PC-3 (cell line): ENCODE measurements around the gene APBA1. TPM values are rescaled to one million over a fixed set of nuclear protein-coding genes. Genes with fewer than 3 reads are reported as not detected.

Experiments used
- ATAC-seq: fragments of 200-7000 bp; cut with Tn5 transposase; 2 replicates; pipeline ENCODE4 v1.9.1; 2020; ENCODE audit warnings: mild to moderate bottlenecking, moderate library complexity
- BruUV-seq: library from RNA; stranded (reverse); fragments of 400-500 nt; replicated peaks from 2 replicates; lab custom pipeline; 2021; lab: Mats Ljungman, UMichigan
- CTCF ChIA-PET: fragments of 300-600 bp; sonication (Branson Sonifier 250); formaldehyde crosslinking; loops from one replicate; lab custom pipeline; 2022; ENCODE audit warnings: antibody characterized with exemption; lab: Charles Lee
- POLR2A ChIA-PET: fragments of 300-600 bp; sonication (Branson Sonifier 250); formaldehyde crosslinking; loops from one replicate; lab custom pipeline; 2022; ENCODE audit warnings: antibody characterized with exemption; ENCODE audit not compliant: unreplicated experiment; lab: Charles Lee
- DNase-seq: peaks from one replicate; pipeline ENCODE4 v3.0.0-alpha.2; 2015
- H2AFZ ChIP-seq: fragments of 300-600 bp; sonication (generic); 2 replicates; pipeline ENCODE4 v1.6.0; 2016; ENCODE audit warnings: antibody characterized with exemption, low read length
- H3F3A ChIP-seq: fragments of 300-600 bp; sonication (generic); one replicate; pipeline ENCODE4 v1.6.0; 2017; ENCODE audit warnings: antibody characterized with exemption, low read length, control low read depth, mild to moderate bottlenecking; ENCODE audit not compliant: unreplicated experiment
- H3K27ac ChIP-seq: fragments of 300-600 bp; sonication (generic); 2 replicates; pipeline ENCODE4 v1.5.1; 2016; ENCODE audit warnings: mild to moderate bottlenecking, low read length
- H3K27me3 ChIP-seq: fragments of 300-600 bp; sonication (generic); 2 replicates; pipeline ENCODE4 v1.6.1; 2016; ENCODE audit warnings: low read length, mixed read lengths
- H3K36me3 ChIP-seq: fragments of 300-600 bp; sonication (generic); 2 replicates; pipeline ENCODE4 v1.6.1; 2016; ENCODE audit warnings: low read depth, mixed run types, low read length, mixed read lengths
- H3K4me1 ChIP-seq: fragments of 300-600 bp; sonication (generic); 2 replicates; pipeline ENCODE4 v1.5.1; 2016; ENCODE audit warnings: low read length; ENCODE audit not compliant: insufficient read depth
- H3K4me2 ChIP-seq: fragments of 300-600 bp; sonication (generic); 2 replicates; pipeline ENCODE4 v1.6.0; 2016; ENCODE audit warnings: low read length
- H3K4me3 ChIP-seq: fragments of 300-600 bp; sonication (generic); 2 replicates; pipeline ENCODE4 v1.5.1; 2016; ENCODE audit warnings: mild to moderate bottlenecking, low read length, mixed read lengths
- H3K79me2 ChIP-seq: fragments of 300-600 bp; sonication (generic); 2 replicates; pipeline ENCODE4 v1.6.1; 2017; ENCODE audit warnings: low read length, mixed read lengths
- H3K9ac ChIP-seq: fragments of 300-600 bp; sonication (generic); 2 replicates; pipeline ENCODE4 v1.6.0; 2016; ENCODE audit warnings: mild to moderate bottlenecking, low read length
- H3K9me2 ChIP-seq: fragments of 300-600 bp; sonication (generic); replicated peaks from 2 replicates; pipeline ENCODE4 v1.6.1; 2016; ENCODE audit warnings: mixed run types, low read length, mixed read lengths
- H3K9me3 ChIP-seq: fragments of 300-600 bp; sonication (generic); 2 replicates; pipeline ENCODE4 v1.6.1; 2016; ENCODE audit warnings: low read length, mixed read lengths
- H4K20me1 ChIP-seq: fragments of 300-600 bp; sonication (generic); 2 replicates; pipeline ENCODE4 v1.6.1; 2016; ENCODE audit warnings: low read length, mixed read lengths
- CTCF ChIP-seq: fragments of 300-600 bp; sonication (generic); conservative IDR thresholded peaks from 2 replicates; pipeline ENCODE4 v1.5.1; 2017; ENCODE audit warnings: antibody characterized with exemption, low read depth, mild to moderate bottlenecking, low read length
- EZH2 ChIP-seq: fragments of 300-600 bp; sonication (generic); IDR thresholded peaks from one replicate; pipeline ENCODE4 v1.6.1; 2017; ENCODE audit warnings: antibody characterized with exemption, mild to moderate bottlenecking, low read length; ENCODE audit not compliant: unreplicated experiment
- EZH2phosphoT487 ChIP-seq: fragments of 300-600 bp; sonication (generic); IDR thresholded peaks from 2 replicates; pipeline ENCODE4 v1.6.1; 2018; ENCODE audit warnings: mild to moderate bottlenecking, antibody characterized with exemption, low read length, borderline replicate concordance
- intact Hi-C: fragments of 100-400 bp; cut with micrococcal nuclease; formaldehyde crosslinking; loops from 2 replicates; pipeline ENCODE4 v1.9.0; 2023
- total RNA-seq: library from RNA; depleted of rRNA; stranded (reverse); fragments of >200 nt; gene quantifications from 2 replicates; pipeline ENCODE4 v1.2.3, GENCODE V29; 2014

APBA1 gene
- total RNA-seq, 1 experiment from 2014 or later = 0.07 TPM

GRCh38 chr9:69393425-69393824 lies 278.7 kb downstream of the APBA1 start:
- Histone ChIP-seq H3K36me3 (no peaks in the 10 kb centered on the region), H4K20me1 (no peaks in the 10 kb centered on the region), H3K4me3 (no peak overlapping the region), H3K4me1 (no peaks in the 10 kb centered on the region), H3K79me2 (no peaks in the 10 kb centered on the region), H3K27me3 (no peaks in the 10 kb centered on the region), H3K9me2 (no peaks in the 10 kb centered on the region), H3K9ac (no peak overlapping the region), H3K9me3 (no peaks in the 10 kb centered on the region), H3F3A (no peaks in the 10 kb centered on the region), H3K27ac (no peak overlapping the region), H2AFZ (no peak overlapping the region), H3K4me2 (no peak overlapping the region)
- ChIA-PET POLR2A (no interaction called here), CTCF (no interaction called here)
- intact Hi-C loops = no loop called here
- ATAC-seq (no peak), DNase-seq (no peak)
- BruUV-seq = no TSS peak
- no peak for TF ChIP-seq EZH2phosphoT487
- TF ChIP-seq EZH2 = no peak
- TF ChIP-seq CTCF = no peak

DNA sequence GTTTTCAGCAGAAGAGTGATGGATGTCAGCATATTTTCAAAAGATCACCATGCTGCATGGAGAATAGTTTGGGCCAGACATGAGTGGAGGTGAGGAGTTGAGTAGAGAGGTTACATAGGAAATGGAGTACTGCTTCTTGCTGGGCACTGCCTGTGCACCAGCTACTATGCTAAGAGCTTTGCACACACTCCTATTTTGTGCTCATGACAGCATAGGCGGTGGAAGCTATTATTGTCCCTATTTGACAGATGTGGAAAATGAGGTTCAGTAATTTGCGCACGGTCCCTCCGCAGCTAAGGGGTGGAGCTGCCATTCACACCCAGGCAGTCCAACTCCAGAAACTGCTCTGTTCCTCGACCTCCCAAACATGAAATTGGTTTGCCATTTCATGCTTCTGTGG lies 279.3 kb downstream of the APBA1 start:
- CTCF ChIA-PET = no interaction called here
- Histone ChIP-seq H3K27me3 (no peaks in the 10 kb centered on the region), H3K79me2 (no peaks in the 10 kb centered on the region), H2AFZ (no peak overlapping the region), H3K36me3 (no peaks in the 10 kb centered on the region), H3K27ac (no peak overlapping the region), H3F3A (no peaks in the 10 kb centered on the region), H3K4me1 (no peaks in the 10 kb centered on the region), H3K9me2 (no peaks in the 10 kb centered on the region), H3K9ac (no peak overlapping the region), H3K4me3 (no peak overlapping the region), H3K9me3 (no peaks in the 10 kb centered on the region), H3K4me2 (no peak overlapping the region), H4K20me1 (no peaks in the 10 kb centered on the region)
- BruUV-seq = no TSS peak
- POLR2A ChIA-PET = no interaction called here
- no peak for DNase-seq
- no peak for ATAC-seq
- TF ChIP-seq CTCF (no peak), EZH2phosphoT487 (no peak), EZH2 (no peak)
- intact Hi-C loops = no loop called here

- DNase-seq (no peak), ATAC-seq (no peak)
- no peaks in the 10 kb centered on the region for H3F3A ChIP-seq
- no peak for TF ChIP-seq CTCF
- TF ChIP-seq EZH2 = no peak
- TF ChIP-seq EZH2phosphoT487 = no peak
- no peaks in the 10 kb centered on the region for H3K36me3 ChIP-seq
- H3K27me3 ChIP-seq = no peaks in the 10 kb centered on the region
- POLR2A ChIA-PET = no interaction called here
- no peak overlapping the region for H3K27ac ChIP-seq
- CTCF ChIA-PET = no interaction called here
- no peak overlapping the region for H3K4me2 ChIP-seq
- no peaks in the 10 kb centered on the region for H3K9me3 ChIP-seq
- H3K4me1 ChIP-seq = no peaks in the 10 kb centered on the region
- no peak overlapping the region for H3K9ac ChIP-seq
- intact Hi-C loops = no loop called here
- H3K9me2 ChIP-seq = no peaks in the 10 kb centered on the region
- no TSS peak for BruUV-seq
- H3K79me2 ChIP-seq = no peaks in the 10 kb centered on the region
- no peaks in the 10 kb centered on the region for H4K20me1 ChIP-seq
- no peak overlapping the region for H2AFZ ChIP-seq
- H3K4me3 ChIP-seq = no peak overlapping the region
Observed at GRCh38 chr9:69391946-69392345, 280.2 kb downstream of the APBA1 start.
